Measurements from ENCODE around the gene JAK1.
A peak's percentile ranks its signal among the peaks of the same experiment; 100 is the strongest.

JAK1 gene

DNA sequence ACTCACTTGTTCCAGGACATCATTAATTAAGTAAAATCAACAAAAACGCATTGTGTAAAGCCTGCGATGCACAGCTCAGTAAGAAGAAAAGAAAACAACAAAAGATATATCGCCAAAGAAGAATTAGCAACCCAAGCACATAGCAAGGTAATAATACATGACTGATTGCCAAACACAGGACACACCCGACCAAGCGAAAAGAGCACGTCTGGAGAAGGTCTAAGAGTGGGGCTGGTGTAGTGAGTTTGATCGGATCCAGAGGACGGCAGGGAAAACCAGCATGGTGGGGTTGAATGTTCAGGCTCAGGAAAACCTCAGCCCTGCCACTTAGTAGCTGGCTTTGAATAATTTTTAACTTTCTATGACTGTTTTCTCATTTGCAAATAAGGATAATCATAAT is 69.8 kb downstream of the JAK1 start:
- no peaks in the 10 kb centered on the region for H3K36me3 ChIP-seq (ENCODE audit: control insufficient read depth, insufficient read depth, low read length, severe bottlenecking)
- no peaks in the 10 kb centered on the region for H3K27me3 ChIP-seq (replicated peaks; ENCODE audit: control insufficient read depth, insufficient read depth, low read length)
- no peak for DNase-seq (ENCODE audit: low read depth)
- H3K4me3 ChIP-seq (ENCODE audit: low read length) = no peak overlapping the region
- H3K9ac ChIP-seq (ENCODE audit: low read length) = no peak overlapping the region
- no peaks in the 10 kb centered on the region for H3K9me3 ChIP-seq (ENCODE audit: control insufficient read depth, low read length)
- H3K4me1 ChIP-seq (ENCODE audit: control insufficient read depth, insufficient read depth, low read length) = peaks cover 65% of the 10 kb centered on the region

DNA sequence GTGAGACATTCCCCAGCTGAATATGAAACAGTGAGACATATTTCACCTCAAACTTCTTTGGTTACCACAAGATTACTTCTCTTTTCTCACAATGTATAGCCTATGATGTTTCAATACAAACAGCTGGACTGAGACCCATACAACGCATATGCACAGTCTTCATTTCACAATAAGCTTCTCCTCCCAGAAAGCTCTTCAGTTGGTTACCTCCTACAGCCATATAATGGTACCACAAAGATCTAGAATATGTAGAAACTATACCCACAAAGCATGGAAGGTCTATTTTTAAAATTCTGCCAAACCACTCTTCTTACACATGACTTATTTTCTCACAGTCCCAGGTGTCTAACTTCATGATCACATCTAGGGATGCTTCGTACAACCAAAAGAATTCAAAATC is 70.8 kb downstream of the JAK1 start:
- no peak for DNase-seq (ENCODE audit: low read depth)
- no peak overlapping the region for H3K4me3 ChIP-seq (ENCODE audit: low read length)
- H3K9me3 ChIP-seq (ENCODE audit: control insufficient read depth, low read length) = no peaks in the 10 kb centered on the region
- peaks cover 75% of the 10 kb centered on the region for H3K4me1 ChIP-seq (ENCODE audit: control insufficient read depth, insufficient read depth, low read length)
- H3K9ac ChIP-seq (ENCODE audit: low read length) = no peak overlapping the region
- no peaks in the 10 kb centered on the region for H3K36me3 ChIP-seq (ENCODE audit: control insufficient read depth, insufficient read depth, low read length, severe bottlenecking)
- H3K27me3 ChIP-seq (replicated peaks; ENCODE audit: control insufficient read depth, insufficient read depth, low read length) = no peaks in the 10 kb centered on the region

DNA sequence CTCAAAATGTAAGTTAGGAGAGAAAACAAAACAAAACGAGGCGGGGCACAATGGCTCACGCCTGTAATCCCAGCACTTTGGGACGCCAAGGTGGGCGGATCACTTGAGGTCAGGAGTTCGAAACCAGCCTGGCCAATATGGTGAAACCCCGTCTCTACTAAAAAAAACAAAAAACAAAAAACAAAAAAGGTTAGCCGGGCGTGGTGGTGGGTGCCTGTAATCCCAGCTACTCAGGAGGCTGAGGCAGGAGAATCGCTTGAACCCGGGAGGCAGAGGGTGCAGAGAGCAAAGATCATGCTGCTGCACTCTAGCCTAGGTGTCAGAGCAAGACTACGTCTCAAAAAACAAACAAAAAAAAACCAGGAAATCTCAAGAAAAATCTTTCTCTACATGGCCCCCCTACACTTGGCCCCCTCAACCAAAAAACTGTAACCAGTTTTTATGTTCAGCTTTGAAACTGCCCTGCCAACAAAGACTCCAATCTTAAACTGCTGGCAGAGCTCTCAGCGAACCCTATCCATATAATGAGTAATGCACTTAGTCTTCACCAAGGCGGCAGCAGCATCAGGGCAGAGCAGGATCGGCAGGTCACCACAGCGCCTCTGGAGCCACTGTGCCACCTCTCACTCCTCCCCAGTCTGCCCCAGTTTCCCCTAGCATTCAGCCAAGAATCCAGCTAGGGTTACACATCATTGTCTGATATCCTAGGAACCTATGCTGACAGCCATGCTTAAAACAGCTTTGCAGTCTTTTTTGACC is 71.7 kb downstream of the JAK1 start:
- H3K36me3 ChIP-seq (ENCODE audit: control insufficient read depth, insufficient read depth, low read length, severe bottlenecking) = no peaks in the 10 kb centered on the region
- no peak overlapping the region for H3K4me3 ChIP-seq (ENCODE audit: low read length)
- H3K27me3 ChIP-seq (replicated peaks; ENCODE audit: control insufficient read depth, insufficient read depth, low read length) = no peaks in the 10 kb centered on the region
- no peak overlapping the region for H3K9ac ChIP-seq (ENCODE audit: low read length)
- no peaks in the 10 kb centered on the region for H3K9me3 ChIP-seq (ENCODE audit: control insufficient read depth, low read length)
- no peak for DNase-seq (ENCODE audit: low read depth)
- H3K4me1 ChIP-seq (ENCODE audit: control insufficient read depth, insufficient read depth, low read length) = peaks cover 84% of the 10 kb centered on the region

GRCh38 chr1:64893921-64894320 is 72.4 kb downstream of the JAK1 start:
- no peak overlapping the region for H3K9ac ChIP-seq (ENCODE audit: low read length)
- H3K4me3 ChIP-seq (ENCODE audit: low read length) = no peak overlapping the region
- DNase-seq (ENCODE audit: low read depth) = no peak
- no peaks in the 10 kb centered on the region for H3K27me3 ChIP-seq (replicated peaks; ENCODE audit: control insufficient read depth, insufficient read depth, low read length)
- no peaks in the 10 kb centered on the region for H3K36me3 ChIP-seq (ENCODE audit: control insufficient read depth, insufficient read depth, low read length, severe bottlenecking)
- peaks cover 86% of the 10 kb centered on the region for H3K4me1 ChIP-seq (ENCODE audit: control insufficient read depth, insufficient read depth, low read length)
- no peaks in the 10 kb centered on the region for H3K9me3 ChIP-seq (ENCODE audit: control insufficient read depth, low read length)

GRCh38 chr1:64892576-64893573 is 73.5 kb downstream of the JAK1 start:
- Histone ChIP-seq H3K9me3 (ENCODE audit: control insufficient read depth, low read length) (no peaks in the 10 kb centered on the region), H3K4me3 (ENCODE audit: low read length) (peak overlapping the region; percentile 2), H3K36me3 (ENCODE audit: control insufficient read depth, insufficient read depth, low read length, severe bottlenecking) (no peaks in the 10 kb centered on the region), H3K4me1 (ENCODE audit: control insufficient read depth, insufficient read depth, low read length) (peaks cover 85% of the 10 kb centered on the region), H3K27me3 (replicated peaks; ENCODE audit: control insufficient read depth, insufficient read depth, low read length) (no peaks in the 10 kb centered on the region), H3K9ac (ENCODE audit: low read length) (peak overlapping the region; percentile 26)
- DNase-seq (ENCODE audit: low read depth) = peak; percentile 48

DNA sequence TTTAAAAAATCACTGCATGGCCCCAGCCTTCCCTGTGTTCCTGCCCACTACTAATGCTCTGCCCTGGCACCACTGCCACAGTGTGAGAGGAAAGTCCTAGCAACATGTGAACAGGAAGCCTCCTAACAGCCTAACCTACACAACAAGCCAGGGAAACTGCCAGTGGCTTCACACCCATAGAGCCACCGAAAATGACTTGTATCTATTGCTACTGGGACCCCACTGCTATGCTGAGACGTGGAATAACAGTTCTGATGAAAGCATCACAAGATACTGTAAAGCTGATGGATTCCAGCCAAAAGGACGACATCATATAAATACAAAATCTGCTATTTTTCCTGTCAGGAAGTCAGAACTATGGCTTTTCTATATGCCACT is 74.9 kb downstream of the JAK1 start:
- peak overlapping the region; percentile 1 for H3K9ac ChIP-seq (ENCODE audit: low read length)

GRCh38 chr1:64890699-64891447 is 75.5 kb downstream of the JAK1 start:
- Histone ChIP-seq H3K4me1 (ENCODE audit: control insufficient read depth, insufficient read depth, low read length) (peaks cover 76% of the 10 kb centered on the region), H3K9ac (ENCODE audit: low read length) (peak overlapping the region; percentile 1), H3K27me3 (replicated peaks; ENCODE audit: control insufficient read depth, insufficient read depth, low read length) (no peaks in the 10 kb centered on the region), H3K36me3 (ENCODE audit: control insufficient read depth, insufficient read depth, low read length, severe bottlenecking) (no peaks in the 10 kb centered on the region), H3K9me3 (ENCODE audit: control insufficient read depth, low read length) (no peaks in the 10 kb centered on the region), H3K4me3 (ENCODE audit: low read length) (no peak overlapping the region)
- no peak for DNase-seq (ENCODE audit: low read depth)

More for the DNA sequence above, 74.9 kb downstream of the JAK1 start:
- H3K36me3 ChIP-seq (ENCODE audit: control insufficient read depth, insufficient read depth, low read length, severe bottlenecking) = no peaks in the 10 kb centered on the region
- H3K4me3 ChIP-seq (ENCODE audit: low read length) = no peak overlapping the region
- H3K27me3 ChIP-seq (replicated peaks; ENCODE audit: control insufficient read depth, insufficient read depth, low read length) = no peaks in the 10 kb centered on the region
- peaks cover 80% of the 10 kb centered on the region for H3K4me1 ChIP-seq (ENCODE audit: control insufficient read depth, insufficient read depth, low read length)
- H3K9me3 ChIP-seq (ENCODE audit: control insufficient read depth, low read length) = no peaks in the 10 kb centered on the region
- DNase-seq (ENCODE audit: low read depth) = peak; percentile 37

- H3K4me3 ChIP-seq (ENCODE audit: low read length) = no peak overlapping the region
- H3K9me3 ChIP-seq (ENCODE audit: control insufficient read depth, low read length) = no peaks in the 10 kb centered on the region
- no peak overlapping the region for H3K9ac ChIP-seq (ENCODE audit: low read length)
- no peak for DNase-seq (ENCODE audit: low read depth)
- H3K4me1 ChIP-seq (ENCODE audit: control insufficient read depth, insufficient read depth, low read length) = peaks cover 47% of the 10 kb centered on the region
- H3K27me3 ChIP-seq (replicated peaks; ENCODE audit: control insufficient read depth, insufficient read depth, low read length) = no peaks in the 10 kb centered on the region
- H3K36me3 ChIP-seq (ENCODE audit: control insufficient read depth, insufficient read depth, low read length, severe bottlenecking) = peaks cover 24% of the 10 kb centered on the region
Observed at GRCh38 chr1:64887689-64888217, 78.6 kb downstream of the JAK1 start.

- Histone ChIP-seq H3K4me3 (ENCODE audit: low read length) (no peak overlapping the region), H3K4me1 (ENCODE audit: control insufficient read depth, insufficient read depth, low read length) (peaks cover 42% of the 10 kb centered on the region), H3K9me3 (ENCODE audit: control insufficient read depth, low read length) (no peaks in the 10 kb centered on the region), H3K36me3 (ENCODE audit: control insufficient read depth, insufficient read depth, low read length, severe bottlenecking) (peaks cover 33% of the 10 kb centered on the region), H3K27me3 (replicated peaks; ENCODE audit: control insufficient read depth, insufficient read depth, low read length) (no peaks in the 10 kb centered on the region), H3K9ac (ENCODE audit: low read length) (no peak overlapping the region)
- no peak for DNase-seq (ENCODE audit: low read depth)
Observed at GRCh38 chr1:64886877-64887276, 79.5 kb downstream of the JAK1 start.

DNA sequence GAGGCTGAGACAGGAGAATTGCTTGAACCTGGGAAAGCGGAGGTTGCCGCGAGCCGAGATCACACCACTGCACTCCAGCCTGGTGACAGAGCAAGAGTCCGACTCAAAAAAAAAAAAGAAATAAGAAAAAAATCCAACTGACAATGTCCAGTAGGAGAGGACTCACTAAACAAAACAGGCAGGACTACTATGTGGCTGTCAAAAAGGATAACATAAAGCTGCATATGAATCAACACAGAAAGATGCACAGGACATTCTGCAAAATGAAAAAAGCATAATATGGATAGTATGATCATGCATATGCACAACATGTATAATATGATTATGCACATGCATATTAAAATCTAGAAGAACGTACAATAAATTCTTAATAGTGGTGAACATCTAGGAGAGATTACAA is 80.7 kb downstream of the JAK1 start:
- no peaks in the 10 kb centered on the region for H3K9me3 ChIP-seq (ENCODE audit: control insufficient read depth, low read length)
- H3K4me3 ChIP-seq (ENCODE audit: low read length) = no peak overlapping the region
- H3K27me3 ChIP-seq (replicated peaks; ENCODE audit: control insufficient read depth, insufficient read depth, low read length) = no peaks in the 10 kb centered on the region
- peaks cover 35% of the 10 kb centered on the region for H3K36me3 ChIP-seq (ENCODE audit: control insufficient read depth, insufficient read depth, low read length, severe bottlenecking)
- no peak overlapping the region for H3K9ac ChIP-seq (ENCODE audit: low read length)
- peaks cover 40% of the 10 kb centered on the region for H3K4me1 ChIP-seq (ENCODE audit: control insufficient read depth, insufficient read depth, low read length)
- DNase-seq (ENCODE audit: low read depth) = no peak

Data from adipocyte (in vitro differentiated cells).